ENCODE data around the gene IQGAP2.

DNA sequence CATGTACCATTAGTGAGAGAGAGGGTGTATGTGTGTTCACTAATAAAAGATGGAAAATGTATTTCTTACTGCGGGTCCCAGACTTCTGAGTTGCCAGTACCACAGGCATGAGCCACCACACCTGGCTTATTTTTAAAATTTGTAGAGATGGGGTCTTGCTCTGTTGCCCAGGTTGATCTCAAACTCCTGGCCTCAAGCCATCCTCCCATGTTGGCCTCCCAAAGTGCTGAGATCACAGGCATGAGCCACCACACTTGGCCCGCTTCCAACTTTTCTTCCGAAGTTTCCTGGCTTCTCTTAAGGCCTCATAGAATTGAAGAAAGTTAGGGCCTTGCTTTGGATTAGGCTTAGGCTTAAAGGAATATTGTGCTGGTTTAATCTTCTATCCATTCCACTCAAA is 260.5 kb downstream of the IQGAP2 start:
- no peak for TF ChIP-seq GATA2 (IDR thresholded peaks at IDR 0.05; ENCODE audit: low read depth, low read length)
- TF ChIP-seq GATA3 (IDR thresholded peaks at IDR 0.05; ENCODE audit: low read depth, low read length): no peak

Data from SH-SY5Y (cell line).